NCI-H82 treated with DMSO at 0.1 percent for 48 hours (cell line): Measurements from ENCODE around the gene DNAL4.

ENCODE experiments used
- DNase-seq: peaks from one replicate; lab custom pipeline; 2025; ENCODE audit not compliant: unreplicated experiment; lab: John Stamatoyannopoulos, UW

Gene DNAL4

DNA sequence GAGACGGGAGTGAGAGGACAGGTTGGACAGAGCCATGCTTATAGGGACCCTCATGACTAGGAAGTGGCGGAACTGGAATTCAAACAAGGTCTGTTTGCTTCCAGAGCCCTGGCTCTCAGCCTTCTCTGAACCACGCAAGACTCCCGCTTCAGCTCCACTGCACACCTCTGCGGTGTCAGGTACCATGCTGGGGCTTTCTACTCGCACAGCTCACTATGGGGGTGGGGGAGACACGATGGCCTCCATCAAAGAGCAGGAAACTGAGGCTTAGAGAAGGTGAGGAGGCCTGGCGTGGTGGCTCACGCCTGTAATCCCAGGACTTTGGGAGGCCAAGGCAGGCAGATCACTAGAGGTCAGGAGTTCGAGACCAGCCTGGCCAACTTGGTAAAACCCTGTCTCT, 52.4 kb downstream of the DNAL4 start:
- no peak for DNase-seq

DNA sequence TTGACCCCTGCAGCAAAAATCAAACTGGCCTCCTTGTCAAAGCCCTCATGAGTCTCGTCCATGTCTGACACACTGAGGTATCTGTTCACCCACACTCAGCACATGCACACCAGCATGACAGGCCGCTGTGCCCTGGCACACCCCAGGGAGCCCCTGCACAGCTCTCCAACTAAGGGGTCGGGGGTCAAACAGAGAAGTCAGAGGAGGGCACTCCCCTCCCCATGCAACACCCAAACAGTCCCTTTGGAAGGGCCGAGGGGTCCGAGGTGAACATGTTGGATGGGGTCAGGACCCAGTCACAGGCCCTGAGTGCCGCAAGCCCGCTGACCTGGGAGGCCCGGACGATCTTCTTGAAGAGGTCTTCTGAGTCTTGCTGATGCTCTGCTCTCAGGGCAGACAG, 52.8 kb downstream of the DNAL4 start:
- no peak for DNase-seq

DNA sequence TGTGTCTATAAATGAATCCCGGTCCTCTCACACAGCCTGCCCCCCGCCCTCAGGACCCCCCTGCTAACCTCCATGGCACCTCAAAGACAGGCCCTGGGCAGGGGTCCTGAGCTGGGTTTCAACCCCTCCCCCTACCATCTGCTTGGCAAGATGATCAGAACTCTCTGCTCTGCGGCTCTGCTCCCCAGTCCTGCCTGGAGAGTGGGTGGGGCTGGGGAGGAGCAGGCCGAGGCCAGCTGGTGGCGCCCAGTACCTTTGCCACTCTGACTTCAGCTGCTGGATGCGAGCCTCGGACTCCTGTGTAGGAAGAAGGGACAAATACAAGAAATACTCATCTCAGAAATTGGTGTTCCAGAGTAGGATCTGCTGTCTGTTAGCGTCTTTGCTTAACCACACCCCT, 53.2 kb downstream of the DNAL4 start:
- DNase-seq = no peak

DNA sequence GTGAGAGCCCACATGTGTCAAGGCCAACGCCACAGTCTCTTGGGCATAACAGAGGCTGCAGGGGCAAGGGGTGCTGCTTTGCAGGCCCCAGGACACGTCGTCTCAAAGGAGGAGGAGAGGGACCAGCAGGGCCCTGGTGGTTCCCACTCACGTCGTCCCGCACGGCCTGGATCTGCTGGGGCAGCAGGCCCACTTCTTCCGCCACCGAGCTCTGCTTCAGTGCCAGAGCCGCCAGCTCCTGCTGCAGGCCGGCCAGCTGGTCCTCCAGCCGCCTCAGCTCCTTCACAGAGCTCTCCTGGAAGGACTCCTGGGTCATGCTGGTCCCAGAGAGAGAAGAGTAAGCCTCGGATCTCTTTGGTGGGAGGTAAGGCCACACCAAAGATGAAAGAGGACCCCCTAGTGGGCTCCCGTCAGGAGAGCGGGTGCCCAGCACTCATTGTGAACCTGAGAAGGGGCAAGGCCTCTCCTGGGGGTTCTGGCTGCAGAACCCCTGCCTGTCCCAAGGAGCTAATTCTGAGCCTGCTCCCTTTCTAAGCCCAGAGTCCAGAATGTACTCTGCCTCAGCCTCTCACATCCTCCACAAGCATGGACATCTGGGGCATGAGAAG, 53.7 kb downstream of the DNAL4 start:
- no peak for DNase-seq

DNA sequence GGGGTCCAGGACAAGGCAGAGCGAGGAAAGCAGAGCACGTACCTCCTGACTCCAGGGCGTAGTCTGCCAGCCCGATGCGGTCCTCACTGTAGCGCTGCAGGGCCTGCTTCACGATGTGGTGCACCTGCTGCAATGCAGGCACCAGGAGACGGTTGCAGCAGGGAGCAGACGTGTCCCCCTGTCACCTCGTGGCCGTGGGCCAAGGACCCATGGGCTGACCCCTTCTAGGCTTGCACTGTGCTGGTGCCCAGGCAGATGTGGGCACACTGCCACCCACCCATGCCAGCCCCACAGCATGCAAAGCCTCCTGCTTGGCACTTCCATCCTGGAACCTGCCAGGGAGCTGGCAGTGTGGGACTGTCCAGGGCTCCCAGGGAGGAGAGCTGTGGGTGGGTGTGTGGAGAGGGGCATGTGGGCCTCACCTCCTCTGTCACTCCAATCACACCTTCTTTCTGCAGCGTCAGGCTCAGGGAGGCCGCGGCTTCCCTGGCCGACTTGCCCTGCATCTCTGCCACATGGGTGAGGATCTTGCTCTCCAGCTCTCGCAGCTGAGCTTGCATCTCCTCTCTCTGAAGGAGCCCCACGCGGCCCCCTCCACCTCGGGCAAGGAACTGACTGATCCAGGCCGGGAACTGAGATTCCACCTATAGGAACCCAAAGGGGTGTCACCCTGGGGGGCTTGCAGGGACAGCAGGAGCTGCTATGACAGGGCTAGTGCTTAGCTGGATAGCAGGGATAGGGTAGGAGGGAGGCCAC, 54.5 kb downstream of the DNAL4 start:
- DNase-seq = no peak

DNA sequence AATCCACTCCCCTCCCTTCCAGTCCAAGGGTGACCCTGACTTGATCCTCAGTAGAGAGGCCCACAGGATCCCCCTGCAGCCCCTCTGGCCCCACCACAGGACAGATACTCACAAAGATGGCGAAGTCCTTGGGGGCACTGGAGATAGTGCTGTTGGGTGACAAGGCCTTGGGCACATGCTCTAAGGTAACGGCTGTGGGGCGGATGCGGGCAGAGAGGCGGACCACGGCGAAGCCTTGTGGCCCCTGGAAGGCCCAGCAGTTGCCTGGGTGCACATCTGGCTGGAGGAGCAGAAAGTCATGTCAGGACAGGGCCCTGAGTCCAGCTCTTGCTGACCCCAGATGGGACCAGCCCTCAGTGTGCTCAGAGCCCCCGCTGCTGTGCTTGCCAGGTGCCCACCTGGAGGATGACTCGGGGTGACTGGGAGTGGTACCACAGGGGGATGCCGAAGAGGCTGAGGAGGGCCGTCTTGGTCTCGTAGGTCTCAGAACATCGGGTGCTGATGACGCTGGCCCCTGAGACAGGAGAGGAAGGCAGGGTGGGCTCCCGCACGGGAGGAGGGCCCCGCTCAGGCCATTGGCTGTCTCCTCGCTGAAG, 55.4 kb downstream of the DNAL4 start:
- no peak for DNase-seq

DNA sequence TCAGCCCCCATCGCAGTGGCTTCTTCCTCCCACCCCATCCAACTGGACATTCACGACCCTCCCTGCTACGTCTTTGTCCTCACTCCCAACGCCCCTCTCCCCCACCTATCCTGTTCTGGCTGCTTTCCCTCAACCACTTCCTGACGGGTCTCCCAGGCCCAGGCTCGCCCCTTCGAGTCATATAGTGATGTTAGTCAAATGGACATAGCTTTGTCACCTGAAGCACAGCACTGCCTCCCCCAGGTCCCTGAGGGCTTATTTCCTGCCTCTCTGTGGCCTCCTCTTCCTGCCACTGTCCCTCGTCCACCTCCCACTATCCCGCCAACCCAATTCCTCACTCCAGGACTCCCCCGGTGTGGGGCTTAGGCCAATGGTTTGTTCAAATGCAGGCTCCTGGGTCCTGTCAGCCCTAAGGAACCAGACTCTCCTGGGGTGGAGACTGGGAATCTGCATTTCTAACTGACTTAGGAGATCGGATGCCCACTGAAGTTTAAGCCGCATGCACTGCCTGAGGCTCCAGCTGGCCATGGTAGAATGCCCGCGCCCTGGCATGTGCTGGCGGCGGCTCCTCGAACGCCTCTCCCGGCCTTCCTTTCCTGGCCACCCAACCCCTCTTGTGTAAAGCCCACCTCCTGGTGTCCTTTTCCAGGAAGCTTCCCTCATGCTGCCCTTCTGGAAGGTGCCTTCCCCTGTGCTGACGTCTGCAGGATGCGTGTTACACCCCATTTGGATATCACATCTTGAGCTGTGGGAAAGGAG, 56.5 kb downstream of the DNAL4 start:
- no peak for DNase-seq

DNA sequence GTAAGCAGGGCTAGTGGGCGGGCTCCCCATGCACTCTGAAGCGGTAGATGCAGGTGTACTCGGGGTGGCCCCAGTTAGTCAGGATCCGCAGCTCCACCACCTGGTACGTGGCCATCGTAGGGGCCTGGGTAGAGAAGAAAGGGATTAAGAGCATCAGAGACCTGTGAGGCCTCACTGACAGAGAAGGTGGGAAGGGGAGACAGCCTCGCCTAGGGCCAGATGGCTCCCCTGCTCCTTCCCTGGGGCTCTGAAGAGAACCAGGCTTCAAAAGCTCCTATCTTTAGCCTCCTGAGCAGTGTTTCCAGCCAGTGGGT, 57.7 kb downstream of the DNAL4 start:
- DNase-seq = no peak

DNA sequence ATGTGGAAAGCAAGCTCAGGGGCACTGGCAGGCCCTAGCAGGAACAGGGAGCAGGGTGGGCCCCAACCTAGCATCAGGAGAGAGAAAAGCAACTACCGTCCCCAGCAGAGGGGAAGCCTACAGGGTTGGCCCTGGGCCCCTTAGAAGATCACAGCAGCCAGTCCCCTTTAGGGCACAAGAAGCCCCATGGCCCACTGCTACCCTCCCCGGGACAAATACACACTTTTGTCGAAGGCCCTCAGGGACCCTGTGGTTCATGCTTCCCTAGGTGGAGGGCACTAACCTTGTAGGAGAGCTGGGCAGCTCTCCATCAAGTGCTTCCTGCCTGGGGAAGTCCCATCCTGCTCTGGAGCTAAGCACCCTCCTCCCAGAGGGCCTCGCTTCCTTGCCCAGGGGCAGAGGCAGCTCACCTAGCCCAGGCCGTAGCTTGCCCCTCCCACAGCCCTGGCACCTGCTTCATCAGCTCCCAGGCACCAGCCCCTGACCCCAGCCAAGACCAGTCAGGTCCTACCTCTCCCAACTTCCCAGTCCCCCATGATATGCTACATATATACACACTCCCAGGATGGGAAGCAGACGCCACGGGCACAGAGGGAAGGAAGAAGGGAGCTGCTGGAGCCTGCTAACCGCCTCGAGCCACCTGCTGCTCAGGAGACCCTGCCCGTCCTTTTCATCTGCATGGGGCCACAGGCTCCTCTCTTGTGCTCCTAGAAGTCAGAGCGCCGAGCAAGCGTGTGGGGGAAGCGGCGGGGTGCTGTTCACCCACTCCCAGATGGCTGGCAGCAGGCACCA, 58.3 kb downstream of the DNAL4 start:
- no peak for DNase-seq

DNA sequence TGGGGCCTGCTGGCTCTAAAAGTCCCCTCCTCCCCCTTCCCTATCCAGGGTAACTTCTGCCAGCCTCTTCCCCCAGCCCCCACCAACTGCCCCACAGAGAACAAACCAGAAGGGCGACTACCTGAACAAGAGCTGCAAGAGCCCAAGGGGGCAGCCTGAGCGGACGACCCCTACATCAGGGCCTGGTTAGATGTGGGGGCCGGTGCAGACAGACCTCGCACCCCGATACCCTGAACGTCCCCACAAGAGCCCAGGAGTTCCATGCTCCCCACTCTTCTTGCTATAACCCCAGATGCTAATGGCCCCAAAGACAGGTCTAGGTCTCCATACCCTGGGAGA, 58.8 kb downstream of the DNAL4 start:
- DNase-seq = no peak

DNA sequence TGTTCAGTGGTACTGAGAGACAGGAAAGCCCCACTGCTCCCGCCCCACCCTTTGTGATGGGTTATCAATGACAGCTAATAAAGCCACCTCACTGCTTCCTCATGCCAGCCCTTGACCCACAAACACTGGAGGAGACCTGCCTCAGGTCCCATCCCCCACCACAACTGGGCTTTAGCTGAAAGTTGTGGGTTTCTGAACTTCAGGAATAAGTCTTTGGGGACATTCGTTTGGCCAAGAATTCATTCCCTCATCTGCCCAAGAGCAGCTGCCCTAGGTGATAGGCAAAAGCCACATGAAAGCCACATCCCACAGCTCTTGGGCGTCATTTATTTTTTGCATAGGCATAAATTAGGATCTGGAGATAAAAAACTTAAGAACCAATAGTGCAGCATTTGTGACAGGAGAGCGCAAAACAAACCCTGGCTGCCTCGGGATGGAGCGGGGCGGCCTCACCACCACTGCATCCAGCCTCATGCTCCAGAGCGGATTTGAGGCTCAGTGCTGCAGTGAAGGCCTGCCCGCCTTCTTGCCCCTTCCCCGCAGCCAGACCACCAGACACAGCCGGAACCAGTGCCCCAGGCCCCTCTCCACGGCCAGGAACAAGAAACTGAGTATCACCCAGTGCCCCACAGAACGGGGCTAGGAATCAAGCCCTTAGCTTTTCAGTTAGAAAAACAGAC, 59.4 kb downstream of the DNAL4 start:
- no peak for DNase-seq

DNA sequence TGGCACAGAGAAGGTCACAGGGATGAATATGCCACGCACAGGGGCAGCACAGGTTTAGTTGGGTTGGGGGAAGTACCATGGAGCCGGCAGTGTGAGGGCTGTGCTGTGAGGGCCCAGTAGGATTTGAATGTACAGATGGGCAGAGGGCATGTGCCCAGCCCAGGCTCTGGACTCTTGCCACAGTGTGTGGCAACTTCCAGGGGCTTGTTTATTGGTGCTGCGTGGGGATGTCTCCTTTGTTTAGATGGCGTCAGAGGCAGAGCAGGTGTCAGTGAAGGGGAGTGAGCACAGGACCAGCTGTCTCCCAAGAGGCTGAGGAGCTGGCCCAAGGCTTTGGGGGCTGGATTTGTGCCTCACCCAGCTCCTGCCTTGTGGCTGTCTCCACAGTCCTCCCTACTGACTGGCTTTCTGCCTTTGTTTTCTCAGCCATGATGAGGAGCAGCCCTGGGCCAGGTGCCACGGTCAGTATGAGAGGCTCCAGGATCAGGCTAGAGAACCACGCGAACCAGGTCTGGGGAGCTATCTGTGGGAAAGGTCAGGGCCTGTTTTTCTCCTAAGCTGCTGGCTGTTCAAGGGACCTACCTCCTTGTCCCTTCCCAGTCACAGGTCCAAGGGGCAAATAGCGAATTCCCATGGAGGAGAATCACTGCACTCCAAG, 60.1 kb downstream of the DNAL4 start:
- no peak for DNase-seq

DNA sequence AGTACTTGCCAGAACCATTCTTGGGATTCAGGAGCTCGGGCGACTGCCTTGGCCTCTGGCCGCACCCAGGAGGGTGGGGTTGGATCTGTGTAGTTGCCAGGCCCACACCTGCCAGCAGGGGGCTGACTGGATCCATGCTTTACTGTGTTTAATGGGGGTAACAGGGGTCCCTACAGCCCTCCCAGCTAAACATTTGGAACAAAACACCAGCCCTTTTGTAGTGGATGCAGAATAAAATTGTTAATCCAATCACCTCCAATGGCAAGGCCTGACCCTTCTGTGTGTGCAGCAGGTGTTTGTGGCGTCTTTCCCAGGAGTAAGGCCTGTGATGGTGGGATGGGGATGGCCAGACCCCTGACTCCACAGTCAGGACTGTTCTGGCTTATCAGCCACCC, 60.6 kb downstream of the DNAL4 start:
- DNase-seq = no peak

DNA sequence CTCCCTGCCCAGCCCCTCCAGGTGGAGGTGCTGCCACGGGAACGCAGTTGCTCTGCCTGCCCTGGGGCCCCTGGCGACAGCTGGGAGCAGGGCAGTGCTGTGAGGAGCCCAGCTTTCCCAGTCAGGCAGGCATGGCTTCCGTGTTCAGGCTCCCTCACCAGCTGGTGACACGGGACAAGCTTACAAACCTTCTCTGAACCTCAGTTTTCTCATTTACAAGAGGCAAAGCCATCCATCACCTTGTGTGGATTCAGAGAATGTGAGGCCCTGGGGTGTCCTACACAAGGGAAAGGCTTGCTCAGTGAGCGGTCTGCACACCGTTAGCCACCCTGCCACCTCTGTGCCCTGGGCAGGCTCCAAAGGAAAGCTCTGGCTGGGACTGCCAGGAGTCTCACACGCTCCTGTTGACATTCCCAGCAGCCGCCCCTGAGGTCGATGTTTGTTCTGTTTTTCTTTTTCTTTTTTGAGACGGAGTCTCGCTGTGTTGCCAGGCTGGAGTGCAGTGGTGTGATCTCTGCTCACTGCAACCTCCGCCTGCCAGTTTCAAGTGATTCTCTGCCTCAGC, 61.6 kb downstream of the DNAL4 start:
- DNase-seq = no peak

DNA sequence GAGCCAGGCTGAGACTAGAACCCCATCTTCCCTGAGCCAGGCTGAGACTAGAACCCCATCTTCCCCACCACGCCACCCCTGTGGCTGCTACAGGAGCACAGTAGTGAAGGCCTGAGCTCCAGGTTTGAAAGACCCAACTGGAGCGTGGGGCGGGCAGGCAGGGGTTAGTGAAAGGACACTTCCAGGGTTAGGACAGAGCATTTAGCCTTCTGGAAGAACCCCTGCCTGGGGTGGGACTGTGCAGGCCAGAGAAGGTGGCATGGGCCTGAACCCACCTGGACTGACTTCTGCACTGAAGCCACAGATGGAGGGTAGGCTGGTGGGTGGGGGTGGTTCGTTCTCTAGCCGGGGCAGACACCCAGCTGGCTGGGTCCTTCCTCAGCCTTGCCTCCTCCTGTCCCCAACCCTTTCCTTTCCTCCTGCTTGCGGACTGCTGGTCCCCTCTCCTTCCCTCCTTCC, 62.2 kb downstream of the DNAL4 start:
- no peak for DNase-seq

DNA sequence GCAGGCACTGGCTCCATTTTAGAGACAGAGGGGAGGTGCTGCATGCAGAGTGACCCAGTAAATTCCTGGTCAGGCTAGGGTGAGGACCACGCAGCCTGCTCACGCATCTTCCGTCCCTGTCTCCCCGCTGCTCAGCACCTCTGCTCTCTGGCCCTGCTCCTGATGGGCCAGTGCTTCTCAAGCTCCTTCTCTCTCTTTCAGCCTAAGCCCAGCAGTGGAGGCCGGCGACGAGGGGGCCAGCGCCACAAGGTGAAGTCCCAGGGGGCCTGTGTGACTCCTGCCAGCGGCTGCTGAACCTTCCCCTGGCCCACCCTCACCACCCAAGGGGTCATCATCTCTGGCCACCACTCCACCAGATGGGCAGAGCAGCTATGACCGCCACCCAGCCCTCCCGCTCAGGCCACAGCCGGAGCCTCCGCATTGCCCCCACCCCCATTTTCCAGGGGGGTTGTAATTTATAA, 63.5 kb downstream of the DNAL4 start:
- no peak for DNase-seq

DNA sequence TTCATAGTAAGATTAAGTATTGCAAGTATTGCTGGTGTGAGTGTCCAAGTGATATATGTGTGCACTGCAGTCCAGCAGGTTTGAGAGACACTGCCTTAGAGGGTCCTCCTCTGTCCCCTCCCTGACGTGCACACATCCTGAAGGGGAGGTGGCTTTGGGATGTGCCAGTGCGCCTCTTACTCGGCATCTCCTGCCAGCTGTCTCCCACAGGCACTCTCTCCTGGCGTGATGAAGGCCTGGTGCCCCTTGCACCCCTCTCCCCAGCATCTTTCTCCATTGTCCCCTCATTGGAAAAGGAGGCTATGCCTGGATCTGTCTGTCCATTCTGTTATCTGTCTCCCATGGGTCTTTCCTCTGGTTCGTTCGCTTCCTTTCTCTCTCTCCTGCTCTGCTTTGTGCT, 64.0 kb downstream of the DNAL4 start:
- no peak for DNase-seq

DNA sequence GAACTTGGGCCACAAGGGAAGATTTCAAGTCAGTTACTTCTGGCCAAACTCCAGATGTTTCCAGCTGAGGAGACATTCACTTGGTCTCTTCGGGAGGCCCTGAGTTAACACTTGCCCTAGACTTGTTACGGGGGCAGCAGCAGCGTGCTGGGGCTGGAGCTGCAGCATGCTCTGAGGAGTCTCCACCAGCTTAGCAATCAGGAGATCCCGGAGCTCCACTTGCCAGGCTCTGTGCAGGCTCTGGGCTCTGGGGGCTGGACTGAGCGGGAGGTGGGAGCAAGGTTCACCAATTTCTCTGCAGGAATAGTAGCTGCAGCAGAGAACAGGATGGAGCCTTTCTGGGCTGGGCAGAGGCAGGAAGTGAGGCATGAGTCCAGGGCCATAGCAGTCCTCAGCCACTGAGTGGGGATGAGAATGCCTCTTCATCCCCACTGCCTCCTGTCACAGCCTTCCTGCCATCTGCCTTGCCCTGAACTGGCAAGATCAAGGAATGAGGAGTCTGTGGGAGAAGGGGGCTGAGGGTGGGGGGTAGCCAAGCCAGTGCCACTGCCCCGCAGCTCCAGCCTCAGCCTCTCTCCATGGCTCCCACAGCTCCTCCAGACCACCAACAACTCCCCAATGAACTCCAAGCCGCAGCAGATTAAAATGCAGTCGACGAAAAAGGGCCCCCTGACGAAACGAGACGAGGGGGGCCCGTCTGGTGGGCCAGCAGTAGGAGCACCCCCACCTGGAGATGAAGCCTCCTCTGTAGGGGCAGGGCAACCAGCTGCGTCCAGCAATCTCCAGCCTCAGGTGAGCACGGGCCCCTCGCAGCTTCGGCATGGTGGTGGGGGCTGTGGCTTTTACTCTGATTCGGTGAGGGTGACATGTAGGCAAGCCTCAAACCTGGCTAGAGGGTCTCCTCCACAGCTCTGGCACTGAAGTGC, 64.8 kb downstream of the DNAL4 start:
- no peak for DNase-seq
